ENCODE data around the gene RAB6B. TPM values are rescaled to one million over a fixed set of nuclear protein-coding genes. Genes with fewer than 3 reads are reported as not detected.

Gene RAB6B
- polyA plus RNA-seq, 1 donor (not counting 4 experiments of a cell fraction or from before 2014, with no cell fraction given), result 2.2 TPM

DNA sequence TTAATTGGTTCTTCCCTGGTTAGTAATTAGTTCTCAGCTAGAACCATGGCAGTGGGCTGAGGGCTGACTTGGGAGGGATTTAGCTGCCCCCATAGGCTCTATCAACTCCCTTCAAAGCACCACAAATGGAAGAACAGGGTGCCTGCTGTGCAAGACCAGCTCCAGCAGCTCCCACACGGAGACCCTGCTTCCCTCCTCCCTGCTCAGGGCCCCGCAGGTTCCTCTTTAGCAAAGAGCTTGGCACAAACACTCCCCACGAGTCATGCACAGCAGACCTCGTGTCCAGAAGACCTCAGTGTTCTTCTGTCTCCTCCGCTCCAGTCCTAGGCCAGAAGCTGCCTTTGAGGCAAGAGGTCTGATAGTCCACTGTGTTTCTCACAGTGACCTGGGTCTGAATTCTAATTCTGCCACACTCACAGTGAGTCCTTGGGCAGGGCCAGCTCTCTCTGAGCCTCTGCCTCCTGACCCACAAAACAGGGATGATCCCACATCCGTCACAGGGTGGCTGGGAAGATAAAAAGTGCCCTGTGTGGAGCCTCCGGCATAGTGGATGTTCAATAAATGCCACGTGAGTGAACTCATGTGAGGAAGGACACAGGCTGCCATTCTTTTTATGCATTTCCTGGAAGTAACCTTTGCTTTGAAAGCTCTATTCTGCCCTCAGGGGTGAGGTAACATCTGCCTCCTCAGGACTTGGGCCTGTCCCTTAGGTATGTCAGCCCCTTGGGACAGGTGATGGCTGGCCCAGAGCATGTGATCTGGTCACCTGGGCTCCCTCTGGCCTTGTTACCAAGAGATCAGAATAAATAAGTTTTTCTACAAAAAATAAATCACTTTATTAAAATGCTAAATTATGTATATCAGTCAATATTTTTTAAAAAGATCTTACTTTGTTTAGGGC lies 7.6 kb downstream of the RAB6B start:
- FAIRE-seq (no peak), DNase-seq (ENCODE audit: low read depth, low spot score) (no peak)
- Histone ChIP-seq H3K9ac (ENCODE audit: control insufficient read depth, extremely low read depth, insufficient read depth, low read length) (no peak overlapping the region), H3K27ac (ENCODE audit: control insufficient read depth, insufficient read depth, low read length) (no peak overlapping the region), H3K4me1 (ENCODE audit: control insufficient read depth, extremely low read depth, insufficient read depth, low read length) (no peaks in the 10 kb centered on the region), H3K4me3 (ENCODE audit: control insufficient read depth in 2 of 3, extremely low read depth in 1 of 3, insufficient read depth in 2 of 3, low read depth in 1 of 3, low read length in 3 of 3) (no peak overlapping the region), H3K79me2 (ENCODE audit: control insufficient read depth, insufficient read depth, low read length) (no peaks in the 10 kb centered on the region), H3K4me2 (ENCODE audit: control insufficient read depth, extremely low read depth, insufficient read depth, low read depth, low read length) (no peak overlapping the region), H3K27me3 (ENCODE audit: control insufficient read depth, extremely low read depth, insufficient read depth, low read length) (peaks cover 27% of the 10 kb centered on the region), H4K20me1 (ENCODE audit: control insufficient read depth, extremely low read depth, insufficient read depth, low read length) (no peaks in the 10 kb centered on the region), H3K9me3 (ENCODE audit: control insufficient read depth, low read depth, low read length) (no peaks in the 10 kb centered on the region), H2AFZ (ENCODE audit: control insufficient read depth, low read length) (no peak overlapping the region), H3K36me3 (ENCODE audit: control insufficient read depth in 2 of 2, extremely low read depth in 1 of 2, insufficient read depth in 2 of 2, low read length in 2 of 2) (no peaks in the 10 kb centered on the region), H3K9me1 (ENCODE audit: control insufficient read depth, extremely low read depth, insufficient read depth, low read length) (no peaks in the 10 kb centered on the region)
- TF ChIP-seq EZH2 (IDR thresholded peaks at IDR 0.05; ENCODE audit: low read length), result no peak
- TF ChIP-seq, protein P1, sequence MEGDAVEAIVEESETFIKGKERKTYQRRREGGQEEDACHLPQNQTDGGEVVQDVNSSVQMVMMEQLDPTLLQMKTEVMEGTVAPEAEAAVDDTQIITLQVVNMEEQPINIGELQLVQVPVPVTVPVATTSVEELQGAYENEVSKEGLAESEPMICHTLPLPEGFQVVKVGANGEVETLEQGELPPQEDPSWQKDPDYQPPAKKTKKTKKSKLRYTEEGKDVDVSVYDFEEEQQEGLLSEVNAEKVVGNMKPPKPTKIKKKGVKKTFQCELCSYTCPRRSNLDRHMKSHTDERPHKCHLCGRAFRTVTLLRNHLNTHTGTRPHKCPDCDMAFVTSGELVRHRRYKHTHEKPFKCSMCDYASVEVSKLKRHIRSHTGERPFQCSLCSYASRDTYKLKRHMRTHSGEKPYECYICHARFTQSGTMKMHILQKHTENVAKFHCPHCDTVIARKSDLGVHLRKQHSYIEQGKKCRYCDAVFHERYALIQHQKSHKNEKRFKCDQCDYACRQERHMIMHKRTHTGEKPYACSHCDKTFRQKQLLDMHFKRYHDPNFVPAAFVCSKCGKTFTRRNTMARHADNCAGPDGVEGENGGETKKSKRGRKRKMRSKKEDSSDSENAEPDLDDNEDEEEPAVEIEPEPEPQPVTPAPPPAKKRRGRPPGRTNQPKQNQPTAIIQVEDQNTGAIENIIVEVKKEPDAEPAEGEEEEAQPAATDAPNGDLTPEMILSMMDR (optimal IDR thresholded peaks at IDR 0.05 in 1 of 3, IDR thresholded peaks at IDR 0.05 in 1 of 3, conservative IDR thresholded peaks at IDR 0.05 in 1 of 3; ENCODE audit: extremely low read depth in 1 of 3, insufficient read depth in 2 of 3, low read length in 3 of 3), result no peak
- dilution Hi-C loops (cut with MboI; ENCODE audit: extremely low pct_ligation_motif_present, low sequenced_read_pairs), result no loop called here

DNA sequence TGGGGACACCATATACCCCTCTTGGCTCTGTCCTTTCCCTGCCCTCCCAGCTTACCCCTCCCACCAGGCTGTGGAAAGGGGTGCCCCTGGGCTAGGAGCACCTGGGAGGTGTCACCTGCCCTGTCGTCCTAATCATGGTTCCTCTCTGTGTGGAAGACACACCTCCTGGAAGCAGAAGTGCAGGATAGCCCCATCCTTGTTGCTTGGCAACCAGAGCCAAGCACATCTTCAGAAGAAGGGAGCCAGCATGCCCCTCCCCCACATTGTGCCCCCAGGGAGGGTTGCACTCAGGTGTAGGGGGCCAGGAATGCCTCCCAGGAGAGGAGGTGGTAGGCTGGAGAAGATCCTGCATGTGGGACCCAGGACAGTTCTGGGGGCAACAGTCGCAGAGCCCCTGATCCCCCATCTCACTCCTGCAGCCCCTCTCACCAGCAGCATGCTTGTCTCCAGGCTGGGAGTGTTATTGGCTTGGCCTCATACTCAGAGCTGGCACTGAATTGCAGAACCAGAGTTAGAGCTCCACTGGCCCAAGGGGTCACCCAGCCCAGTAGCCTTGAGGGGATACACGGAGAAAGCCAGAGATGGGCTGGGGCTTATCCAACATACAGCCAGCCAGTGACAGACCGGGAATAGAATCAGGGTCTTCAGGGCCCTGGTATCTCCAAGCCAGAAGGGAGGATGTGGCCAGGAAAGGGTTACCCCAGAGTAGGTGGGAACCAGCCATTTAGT lies 8.4 kb downstream of the RAB6B start:
- H3K9me3 ChIP-seq (ENCODE audit: control insufficient read depth, low read depth, low read length), result no peaks in the 10 kb centered on the region
- H3K36me3 ChIP-seq (ENCODE audit: control insufficient read depth in 2 of 2, extremely low read depth in 1 of 2, insufficient read depth in 2 of 2, low read length in 2 of 2), result no peaks in the 10 kb centered on the region
- H3K27me3 ChIP-seq (ENCODE audit: control insufficient read depth, extremely low read depth, insufficient read depth, low read length), result peaks cover 23% of the 10 kb centered on the region
- TF ChIP-seq, protein P1 (optimal IDR thresholded peaks at IDR 0.05 in 1 of 3, IDR thresholded peaks at IDR 0.05 in 1 of 3, conservative IDR thresholded peaks at IDR 0.05 in 1 of 3; ENCODE audit: extremely low read depth in 1 of 3, insufficient read depth in 2 of 3, low read length in 3 of 3), result no peak
- TF ChIP-seq EZH2 (IDR thresholded peaks at IDR 0.05; ENCODE audit: low read length), result no peak
- DNase-seq (ENCODE audit: low read depth, low spot score) (no peak), FAIRE-seq (no peak)
- H3K79me2 ChIP-seq (ENCODE audit: control insufficient read depth, insufficient read depth, low read length), result no peaks in the 10 kb centered on the region
- no peak overlapping the region for H3K4me3 ChIP-seq (ENCODE audit: control insufficient read depth in 2 of 3, extremely low read depth in 1 of 3, insufficient read depth in 2 of 3, low read depth in 1 of 3, low read length in 3 of 3)
- H3K9me1 ChIP-seq (ENCODE audit: control insufficient read depth, extremely low read depth, insufficient read depth, low read length), result no peaks in the 10 kb centered on the region
- H2AFZ ChIP-seq (ENCODE audit: control insufficient read depth, low read length), result no peak overlapping the region
- no peaks in the 10 kb centered on the region for H4K20me1 ChIP-seq (ENCODE audit: control insufficient read depth, extremely low read depth, insufficient read depth, low read length)
- no peak overlapping the region for H3K9ac ChIP-seq (ENCODE audit: control insufficient read depth, extremely low read depth, insufficient read depth, low read length)
- dilution Hi-C loops (cut with MboI; ENCODE audit: extremely low pct_ligation_motif_present, low sequenced_read_pairs), result no loop called here
- H3K4me1 ChIP-seq (ENCODE audit: control insufficient read depth, extremely low read depth, insufficient read depth, low read length), result no peaks in the 10 kb centered on the region
- H3K27ac ChIP-seq (ENCODE audit: control insufficient read depth, insufficient read depth, low read length), result no peak overlapping the region
- H3K4me2 ChIP-seq (ENCODE audit: control insufficient read depth, extremely low read depth, insufficient read depth, low read depth, low read length), result no peak overlapping the region
